CD4-positive, alpha-beta T cell (primary cell): ENCODE data around the gene ADAMTS20. TPM values are rescaled to one million over a fixed set of nuclear protein-coding genes. Genes with fewer than 3 reads are reported as not detected.

Experiments used
- ATAC-seq: fragments of 200-7000 bp; cut with Tn5 transposase; one replicate; pipeline ENCODE4 v1.10.0; 2022; ENCODE audit warnings: mild to moderate bottlenecking; ENCODE audit not compliant: poor library complexity
- CTCF ChIA-PET: fragments of 350-600 bp; sonication (Branson Sonifier 250); formaldehyde crosslinking; loops from one replicate; lab custom pipeline; 2021; ENCODE audit warnings: antibody characterized with exemption, inconsistent platforms; lab: Charles Lee
- POLR2A ChIA-PET: fragments of 350-600 bp; sonication (Branson Sonifier 250); formaldehyde crosslinking; loops from one replicate; lab custom pipeline; 2021; ENCODE audit warnings: antibody characterized with exemption, inconsistent platforms; lab: Charles Lee
- DNase-seq, 14 experiments: peaks; one replicate each; pipeline ENCODE4 v3.0.0-alpha.2; 2013 to 2020; ENCODE audit warnings: mixed read lengths in 2 of 14
- H3K27ac ChIP-seq, 2 donors: one replicate each; pipeline versions ENCODE4 v1.5.1 to v1.7.0; 2013; ENCODE audit warnings: low read length in 2 of 2, low read depth in 1 of 2, mild to moderate bottlenecking in 1 of 2
- H3K27me3 ChIP-seq, 2 experiments: 1 replicate in 1 of 2; 2 replicates in 1 of 2; pipeline versions ENCODE4 v1.6.1 to v1.7.0; 2013; ENCODE audit warnings: low read length in 2 of 2, control low read depth in 1 of 2, mild to moderate bottlenecking in 1 of 2, moderate library complexity in 1 of 2; ENCODE audit not compliant: insufficient read depth in 2 of 2, control insufficient read depth in 1 of 2
- H3K36me3 ChIP-seq: one replicate; pipeline ENCODE4 v1.6.1; 2013; ENCODE audit warnings: low read length, control low read depth; ENCODE audit not compliant: insufficient read depth
- H3K4me1 ChIP-seq: one replicate; pipeline ENCODE4 v1.6.1; 2013; ENCODE audit warnings: low read length, control low read depth; ENCODE audit not compliant: insufficient read depth
- H3K4me3 ChIP-seq: one replicate; pipeline ENCODE4 v1.5.1; 2013; ENCODE audit warnings: mild to moderate bottlenecking, low read length, moderate library complexity
- H3K9me3 ChIP-seq, 2 experiments: 1 replicate in 1 of 2; 2 replicates in 1 of 2; pipeline versions ENCODE4 v1.6.1 to v1.7.0; 2013; ENCODE audit warnings: low read length in 2 of 2, mild to moderate bottlenecking in 2 of 2, control low read depth in 1 of 2, moderate library complexity in 1 of 2; ENCODE audit not compliant: control insufficient read depth in 1 of 2, insufficient read depth in 1 of 2
- H3K27ac Mint-ChIP-seq: one replicate; pipeline ENCODE4 v1.8.0; 2020; ENCODE audit warnings: mixed read lengths
- H3K27me3 Mint-ChIP-seq: one replicate; pipeline ENCODE4 v1.8.0; 2021; ENCODE audit warnings: mixed read lengths
- H3K36me3 Mint-ChIP-seq: one replicate; pipeline ENCODE4 v1.8.0; 2021; ENCODE audit warnings: low read depth, mixed read lengths
- H3K4me1 Mint-ChIP-seq: one replicate; pipeline ENCODE4 v1.8.0; 2021; ENCODE audit warnings: low read depth, mixed read lengths
- H3K4me3 Mint-ChIP-seq: one replicate; pipeline ENCODE4 v1.8.0; 2020; ENCODE audit warnings: mild to moderate bottlenecking, mixed read lengths
- H3K9me3 Mint-ChIP-seq: one replicate; pipeline ENCODE4 v1.8.0; 2020; ENCODE audit warnings: mixed read lengths
- CTCF ChIP-seq: fragments of 200-600 bp; IDR thresholded peaks from one replicate; pipeline ENCODE4 v1.8.0; 2022; ENCODE audit warnings: antibody characterized with exemption, mild to moderate bottlenecking
- intact Hi-C, 2 experiments: fragments of 100-400 bp; cut with DNase I in 1 of 2; cut with micrococcal nuclease in 1 of 2; formaldehyde crosslinking; loops; one replicate each; pipeline versions ENCODE4 v1.15.1 to v1.9.0; 2023 to 2025; cut with DNase I, micrococcal nuclease
- total RNA-seq, 174 experiments: library from RNA in 2 of 174; stranded (reverse) in 2 of 174; gene quantifications; one replicate each; pipeline ENCODE4 v1.2.3 and lab custom pipeline; 2021 to 2026

ADAMTS20 gene
- total RNA-seq, 2 experiments from 2014 or later: not detected

GRCh38 chr12:43337571-43338444 lies 214.2 kb downstream of the ADAMTS20 start:
- no peaks in the 10 kb centered on the region for H3K27me3 ChIP-seq
- TF ChIP-seq CTCF: no peak
- H3K9me3 Mint-ChIP-seq: no peaks in the 10 kb centered on the region
- no peaks in the 10 kb centered on the region for H3K36me3 ChIP-seq
- intact Hi-C loops: no loop called here
- no peaks in the 10 kb centered on the region for H3K4me1 Mint-ChIP-seq
- H3K27ac ChIP-seq: no peak overlapping the region
- ATAC-seq (no peak), DNase-seq (no peak)
- no peaks in the 10 kb centered on the region for H3K27me3 Mint-ChIP-seq
- H3K4me3 ChIP-seq: no peak overlapping the region
- ChIA-PET CTCF (no interaction called here), POLR2A (interaction anchor here (0.6 kb wide), 1 partner anchor 55 kb away, joined by 3 read pairs; no protein-coding TSS in a partner anchor)
- no peaks in the 10 kb centered on the region for H3K36me3 Mint-ChIP-seq
- no peak overlapping the region for H3K4me3 Mint-ChIP-seq
- H3K9me3 ChIP-seq: no peaks in the 10 kb centered on the region
- H3K4me1 ChIP-seq: no peaks in the 10 kb centered on the region
- no peak overlapping the region for H3K27ac Mint-ChIP-seq

DNA sequence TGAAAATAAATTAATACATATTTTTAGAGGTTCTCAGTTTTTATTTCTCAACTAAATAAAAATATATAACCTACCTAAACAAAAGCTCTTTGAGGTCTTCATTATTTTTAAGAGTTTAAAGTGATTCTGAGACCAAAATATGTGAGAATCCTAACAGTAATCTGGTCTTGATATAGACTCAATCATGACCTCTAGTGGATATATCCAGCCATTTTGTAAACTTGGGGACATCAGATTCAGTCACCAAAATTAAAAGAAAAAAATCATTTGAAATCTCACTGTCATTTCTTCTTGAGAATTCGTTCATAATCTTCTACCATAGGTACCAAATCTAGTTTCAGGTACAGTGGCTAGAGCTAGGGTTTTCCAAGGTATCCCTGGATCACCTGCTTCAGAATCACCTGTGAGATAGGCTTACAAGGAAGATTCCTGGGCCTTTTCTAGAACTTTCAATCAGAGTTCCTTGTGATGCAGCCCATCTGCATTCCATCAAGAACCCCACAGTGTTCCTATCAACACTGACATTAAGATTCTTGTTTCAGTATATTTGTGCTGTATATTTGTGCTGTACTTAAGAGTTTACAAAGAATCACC lies 214.9 kb downstream of the ADAMTS20 start:
- Histone ChIP-seq H3K36me3 (no peaks in the 10 kb centered on the region), H3K27ac (no peak overlapping the region), H3K27me3 (no peaks in the 10 kb centered on the region), H3K9me3 (no peaks in the 10 kb centered on the region), H3K4me3 (no peak overlapping the region), H3K4me1 (no peaks in the 10 kb centered on the region)
- H3K36me3 Mint-ChIP-seq: no peaks in the 10 kb centered on the region
- H3K27ac Mint-ChIP-seq: no peak overlapping the region
- ATAC-seq: no peak
- no peaks in the 10 kb centered on the region for H3K9me3 Mint-ChIP-seq
- no peak for TF ChIP-seq CTCF
- H3K27me3 Mint-ChIP-seq: no peaks in the 10 kb centered on the region
- H3K4me1 Mint-ChIP-seq: no peaks in the 10 kb centered on the region
- intact Hi-C loops: no loop called here
- POLR2A ChIA-PET: interaction anchor here (0.6 kb wide), 1 partner anchor 56 kb away, joined by 3 read pairs; no protein-coding TSS in a partner anchor
- CTCF ChIA-PET: no interaction called here
- no peak overlapping the region for H3K4me3 Mint-ChIP-seq
- no peak for DNase-seq

DNA sequence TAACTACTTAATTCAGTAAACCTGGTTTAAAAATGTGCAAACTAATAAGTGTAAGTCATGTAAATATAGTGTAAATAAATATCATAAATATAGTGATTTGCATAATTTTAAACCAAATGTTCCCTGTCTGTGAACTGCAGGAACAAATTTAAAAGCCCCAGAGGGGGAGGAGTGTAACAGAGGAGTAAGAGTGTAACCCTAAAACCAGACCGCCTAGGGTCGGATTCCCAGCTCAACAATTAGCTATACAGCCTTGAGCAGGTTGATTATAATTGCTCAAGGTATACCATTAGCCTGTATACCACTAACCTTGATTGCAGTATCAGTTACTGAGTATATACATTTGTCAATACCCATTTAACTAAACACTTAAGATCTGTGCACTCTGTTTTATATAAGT lies 218.4 kb downstream of the ADAMTS20 start:
- ChIA-PET CTCF (no interaction called here), POLR2A (no interaction called here)
- Mint-ChIP-seq H3K4me1 (no peaks in the 10 kb centered on the region), H3K27me3 (no peaks in the 10 kb centered on the region), H3K36me3 (no peaks in the 10 kb centered on the region), H3K9me3 (no peaks in the 10 kb centered on the region), H3K27ac (no peak overlapping the region), H3K4me3 (no peak overlapping the region)
- ATAC-seq (no peak), DNase-seq (no peak)
- H3K27ac ChIP-seq: no peak overlapping the region
- H3K4me3 ChIP-seq: no peak overlapping the region
- H3K36me3 ChIP-seq: no peaks in the 10 kb centered on the region
- intact Hi-C loops: no loop called here
- no peak for TF ChIP-seq CTCF
- peaks cover 4 to 8% of the 10 kb centered on the region in 2 experiments for H3K9me3 ChIP-seq
- no peaks in the 10 kb centered on the region for H3K27me3 ChIP-seq
- no peaks in the 10 kb centered on the region for H3K4me1 ChIP-seq
